K562 (cell line): ENCODE measurements around the gene EIF4G1. TPM values are rescaled to one million over a fixed set of nuclear protein-coding genes. Genes with fewer than 3 reads are reported as not detected.

Source experiments
- ASH1L ChIP-seq: fragments of 450-650 bp; IDR thresholded peaks from 2 replicates; pipeline ENCODE4 v1.6.1; 2018; ENCODE audit warnings: borderline replicate concordance, mild to moderate bottlenecking, low read depth; ENCODE audit not compliant: partially characterized antibody
- KLF1 ChIP-seq: fragments of 450-650 bp; IDR thresholded peaks from 2 replicates; pipeline ENCODE4 v1.6.1; 2016; ENCODE audit warnings: missing genetic modification characterization, missing compliant biosample characterization
- MGA ChIP-seq: fragments of 450-650 bp; IDR thresholded peaks from 2 replicates; pipeline ENCODE4 v1.6.1; 2016; ENCODE audit warnings: mild to moderate bottlenecking, moderate library complexity
- PCBP2 ChIP-seq: fragments of 200-400 bp; formaldehyde crosslinking; IDR thresholded peaks from 2 replicates; pipeline ENCODE4 v1.6.1; 2018; ENCODE audit warnings: low read length, low read depth, mild to moderate bottlenecking, moderate library complexity; ENCODE audit not compliant: poor library complexity, severe bottlenecking
- SAP30 ChIP-seq: fragments of 200-600 bp; sonication (generic); IDR thresholded peaks from 2 replicates; pipeline ENCODE4 v1.6.1; 2012; ENCODE audit warnings: borderline replicate concordance, low read depth, mild to moderate bottlenecking, moderate library complexity, low read length, control low read depth, inconsistent platforms; ENCODE audit not compliant: insufficient read depth, poor library complexity, severe bottlenecking
- ZNF140 ChIP-seq: fragments of 250-450 bp; sonication (Bioruptor Pico); IDR thresholded peaks from 2 replicates; pipeline ENCODE4 v1.8.0; 2021; ENCODE audit warnings: moderate library complexity, mild to moderate bottlenecking, inconsistent platforms
- ZNF398 ChIP-seq: fragments of 250-450 bp; sonication (Bioruptor Pico); IDR thresholded peaks from 2 replicates; pipeline ENCODE4 v1.8.0; 2021; ENCODE audit warnings: moderate library complexity, mild to moderate bottlenecking, inconsistent platforms
- polyA plus RNA-seq, 8 experiments: library from polyadenylated mRNA; depleted of rRNA in 4 of 8; stranded (reverse) in 5 of 8; unstranded in 3 of 8; fragments of >200 nt; fragmentation: Nextera tagmentation in 2 of 8; fragmentation: Illumina TruSeq in 1 of 8; extraction: Ambion mirVana in 2 of 8; extraction: Trizol in 1 of 8; gene quantifications; 2 replicates each; pipeline versions ENCODE4 v1.2.1 to v1.2.3, GENCODE V29; 2011 to 2014; ENCODE audit warnings: inconsistent platforms in 1 of 8, missing spikeins in 1 of 8
- total RNA-seq, 7 experiments: library from RNA; depleted of rRNA in 6 of 7; stranded (reverse); fragments of >200 nt in 6 of 7; fragmentation: Illumina TruSeq in 2 of 7; extraction: Trizol in 2 of 7; gene quantifications; 2 replicates each; pipeline versions ENCODE4 v1.2.1 to v1.2.3, GENCODE V29; 2011 to 2021; ENCODE audit warnings: low replicate concordance in 1 of 7

Gene EIF4G1
- total and polyA plus RNA-seq, 9 of the 15 experiments (the other 6 are each of a cell fraction or from before 2014, with no cell fraction given) = 4.6 to 505 (median 155) TPM

DNA sequence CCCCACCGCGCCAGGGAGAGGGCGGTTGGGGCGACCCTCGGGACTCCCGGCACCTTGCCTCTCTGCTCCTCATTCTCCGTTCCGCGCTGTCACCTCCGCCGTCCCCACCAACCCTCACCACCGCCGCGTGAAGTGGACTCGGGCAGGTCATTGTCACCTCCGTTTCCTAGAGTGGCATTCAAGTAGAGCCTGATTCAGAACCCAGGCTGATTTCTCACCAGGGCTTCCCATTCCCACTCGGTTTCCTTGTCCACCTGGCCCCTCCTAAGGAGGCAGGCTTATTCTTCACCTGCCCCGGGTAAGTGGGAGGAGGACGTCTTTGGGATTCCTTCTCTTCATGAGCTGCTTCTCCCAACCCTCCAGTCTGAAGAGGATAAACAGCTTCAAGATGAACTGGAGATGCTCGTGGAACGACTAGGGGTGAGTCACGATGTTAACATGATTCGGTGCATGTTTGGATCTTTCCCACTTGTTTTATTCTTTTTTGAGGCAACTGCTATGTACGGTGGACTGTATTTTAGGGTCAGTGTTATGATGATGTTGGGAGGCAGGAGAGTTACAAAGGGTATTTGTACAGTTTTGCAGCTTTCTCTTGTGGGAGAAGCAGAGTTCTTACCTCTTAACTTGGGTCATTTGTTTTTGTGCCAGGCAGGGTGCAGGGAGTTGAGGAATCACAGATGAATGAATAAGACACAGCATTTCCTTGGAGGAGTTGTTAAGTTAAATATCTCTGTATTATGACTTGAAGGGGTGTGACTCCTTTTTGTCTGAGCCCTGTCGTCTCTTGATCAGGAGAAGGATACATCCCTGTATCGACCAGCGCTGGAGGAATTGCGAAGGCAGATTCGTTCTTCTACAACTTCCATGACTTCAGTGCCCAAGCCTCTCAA, 14.7 kb upstream of the EIF4G1 start (continued):
- TF ChIP-seq MGA = peak; percentile 18; the same call in 1 of the 2 replicates
- TF ChIP-seq ZNF140 = no peak
- peak; percentile 45 for TF ChIP-seq SAP30
- TF ChIP-seq ZNF398 = no peak
- 0 out of 2 replicates have a peak, but pooled peaks have one; percentile 14 for TF ChIP-seq KLF1
- no peak for TF ChIP-seq ASH1L
- no peak for TF ChIP-seq PCBP2
